ENCODE results near the gene VPS37C.

GRCh38 chr11:61193596-61193995 is 32.4 kb upstream of the VPS37C start:
- TF ChIP-seq EZH2 (IDR thresholded peaks at IDR 0.05; ENCODE audit: insufficient read depth, poor library complexity, severe bottlenecking) (no peak), EZH2phosphoT487 (IDR thresholded peaks at IDR 0.05; ENCODE audit: insufficient read depth, low read depth) (no peak)
